Measurements from ENCODE around the gene TNIP1.

- no peak for TF ChIP-seq CTCF (IDR thresholded peaks at IDR 0.05)
- TF ChIP-seq POLR2A (IDR thresholded peaks at IDR 0.05), result no peak
Measured at GRCh38 chr5:151073280-151073679, 7.6 kb downstream of the TNIP1 start.

Measured in thyroid gland (tissue), 4 donors.